NCI-H1436 (cell line): ENCODE data around the gene SYT12.
"Not testable (repeated sequence)": the region's sequence is repeated elsewhere in the genome, so short reads cannot be mapped to it uniquely, and the experiment has no call there.

Source experiments
- DNase-seq: peaks from one replicate; lab custom pipeline; 2025; lab: John Stamatoyannopoulos, UW

SYT12 gene

DNA sequence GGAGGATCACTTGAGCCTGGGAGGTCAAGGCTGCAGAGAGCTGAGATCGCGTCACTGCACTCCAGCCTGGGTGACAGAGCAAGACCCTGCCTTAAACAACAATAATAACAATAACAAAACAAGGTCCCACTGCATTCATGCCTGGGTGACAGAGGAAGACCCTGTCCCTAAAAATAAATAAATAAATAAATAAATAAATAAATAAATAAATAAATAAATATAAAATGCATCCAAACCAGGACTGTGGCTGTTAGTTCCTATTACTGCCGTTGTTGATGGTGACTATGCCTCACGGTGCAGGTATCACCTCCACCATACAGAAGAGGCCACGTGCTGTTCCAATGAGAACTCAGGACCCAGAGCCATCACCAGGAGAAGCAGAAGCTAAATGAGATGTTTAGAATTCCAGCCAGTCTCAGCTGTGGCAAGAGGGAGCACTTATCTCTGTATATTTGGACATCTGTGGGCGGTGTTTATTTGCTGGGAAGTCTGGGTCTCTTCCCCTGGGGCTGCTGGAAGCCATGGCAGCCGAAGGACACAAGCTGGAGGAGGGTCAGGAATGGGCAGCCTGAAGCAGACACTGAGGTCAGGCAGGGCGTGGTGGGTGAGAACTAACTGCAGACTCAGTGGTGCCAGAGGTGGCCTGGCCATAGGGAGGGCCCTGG is 26.2 kb upstream of the SYT12 start:
- no peak for DNase-seq

DNA sequence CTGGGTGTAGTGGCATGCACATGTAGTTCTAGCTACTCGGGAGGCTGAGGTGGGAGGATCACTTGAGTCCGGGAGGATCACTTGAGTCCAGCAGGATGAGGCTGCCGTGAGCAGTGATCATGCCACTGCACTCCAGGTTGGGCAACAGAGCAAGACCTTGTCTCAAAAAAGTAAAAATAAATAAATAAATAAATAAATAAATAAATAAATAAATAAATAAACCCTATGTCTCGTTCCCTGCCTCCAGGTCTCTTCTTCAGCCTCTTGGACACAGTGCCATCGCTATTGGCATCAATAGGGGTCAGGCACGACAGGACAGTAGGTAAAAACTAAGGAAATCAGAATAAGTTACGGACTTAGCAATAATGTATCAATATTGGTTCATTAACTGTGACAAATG is 23.4 kb upstream of the SYT12 start:
- no peak for DNase-seq

DNA sequence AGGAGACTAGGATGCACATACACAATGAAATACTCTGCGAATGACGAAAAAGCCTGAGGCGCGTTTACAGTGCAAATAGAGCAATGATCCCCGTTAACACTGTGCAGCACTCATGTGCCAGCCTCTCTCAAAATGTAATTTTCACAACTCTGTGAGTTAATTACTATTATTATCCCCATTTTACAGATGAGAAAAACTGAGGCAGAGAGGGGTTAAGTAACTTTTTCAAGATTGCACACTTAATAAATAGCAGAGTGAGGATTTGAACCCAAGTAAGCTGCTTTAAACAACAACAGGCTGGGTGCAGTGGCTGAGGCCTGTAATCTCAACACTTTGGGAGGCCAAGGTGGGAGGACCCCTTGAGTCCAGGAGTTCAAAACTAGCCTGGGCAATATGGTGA is 21.6 kb upstream of the SYT12 start:
- no peak for DNase-seq

GRCh38 chr11:67002297-67002913 is 20.5 kb upstream of the SYT12 start:
- DNase-seq, result no peak

- no peak for DNase-seq
These were observed 20.0 kb upstream of the SYT12 start for GRCh38 chr11:67002921-67003411.

GRCh38 chr11:67005200-67005599 is 17.7 kb upstream of the SYT12 start:
- not testable (repeated sequence) for DNase-seq

GRCh38 chr11:67006029-67006884 is 16.7 kb upstream of the SYT12 start:
- DNase-seq, result peak; percentile 17

DNA sequence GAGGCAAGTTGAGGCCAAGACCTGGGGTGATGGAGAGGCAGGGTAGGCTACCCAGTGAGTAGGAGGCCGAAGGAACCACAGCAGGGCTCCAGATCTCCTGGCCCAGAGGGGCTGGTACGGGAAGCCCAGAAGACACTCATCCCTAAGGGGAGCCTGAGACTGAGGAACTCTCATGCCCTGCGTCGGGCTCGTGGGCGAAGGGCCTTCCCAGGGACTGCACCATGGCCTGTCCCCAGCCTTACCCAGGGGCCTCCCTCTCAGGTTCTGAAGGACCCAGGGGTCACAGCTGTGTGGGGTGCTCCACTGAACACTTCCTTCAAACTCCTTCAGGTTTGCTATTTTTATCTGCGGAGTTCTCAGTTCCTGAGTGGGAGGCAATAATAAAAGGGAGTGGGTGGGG is 15.8 kb upstream of the SYT12 start:
- DNase-seq, result no peak

DNA sequence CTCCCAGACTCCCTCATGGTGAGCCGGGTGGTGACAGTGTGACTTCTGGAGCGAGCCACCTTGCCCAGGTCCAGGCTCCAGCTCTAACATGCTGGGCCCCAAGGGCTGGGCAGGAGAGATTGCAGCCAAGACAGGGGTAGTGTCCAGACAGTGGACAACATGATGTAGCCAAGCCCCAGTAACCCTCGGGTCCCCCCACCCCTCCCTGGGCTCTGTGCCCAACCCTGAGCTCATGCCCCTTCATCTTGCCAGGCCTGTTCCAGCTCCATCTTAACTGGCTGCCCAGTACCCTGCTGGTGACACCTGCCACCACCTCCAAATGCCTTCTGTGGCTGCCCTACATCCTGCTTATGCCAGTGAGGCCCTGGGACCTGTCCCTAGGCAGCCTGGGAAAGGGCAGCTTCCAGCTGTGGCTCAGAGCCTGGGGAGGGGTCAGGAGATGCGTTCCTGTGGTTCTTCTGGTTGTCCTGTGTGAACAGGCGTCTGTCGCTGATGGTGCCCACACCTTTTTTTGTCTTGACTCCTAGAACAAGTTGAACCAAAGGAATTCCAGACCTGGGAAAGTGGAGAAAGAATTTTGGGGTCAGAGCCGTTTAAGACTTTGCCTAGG is 12.5 kb upstream of the SYT12 start:
- no peak for DNase-seq

DNA sequence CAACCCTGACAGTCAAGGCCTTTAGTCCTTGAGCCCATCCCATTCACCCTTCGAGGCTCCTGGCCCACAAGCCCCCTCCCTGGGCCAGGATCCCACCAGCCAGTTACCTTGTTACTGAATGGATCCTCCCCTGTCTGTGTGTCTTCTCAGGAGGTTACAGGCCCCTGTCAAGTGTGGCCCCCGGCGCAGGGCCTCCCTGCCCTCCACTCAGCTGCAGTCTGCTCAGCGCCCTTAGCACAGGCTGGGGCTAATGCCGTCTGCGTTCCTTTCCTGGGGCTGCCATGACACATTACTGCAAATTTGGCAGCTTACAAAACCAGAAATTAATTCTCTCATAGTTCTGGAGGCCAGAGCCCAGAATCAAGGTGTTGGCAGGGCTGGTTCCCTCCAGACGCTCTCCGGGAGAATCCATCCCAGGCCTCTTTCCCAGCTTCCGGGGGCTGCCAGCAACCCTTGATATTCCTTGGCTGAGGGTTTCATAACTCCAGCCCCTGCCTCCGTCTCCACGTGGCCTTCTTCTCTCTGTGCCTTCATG is 9.4 kb upstream of the SYT12 start:
- no peak for DNase-seq

DNA sequence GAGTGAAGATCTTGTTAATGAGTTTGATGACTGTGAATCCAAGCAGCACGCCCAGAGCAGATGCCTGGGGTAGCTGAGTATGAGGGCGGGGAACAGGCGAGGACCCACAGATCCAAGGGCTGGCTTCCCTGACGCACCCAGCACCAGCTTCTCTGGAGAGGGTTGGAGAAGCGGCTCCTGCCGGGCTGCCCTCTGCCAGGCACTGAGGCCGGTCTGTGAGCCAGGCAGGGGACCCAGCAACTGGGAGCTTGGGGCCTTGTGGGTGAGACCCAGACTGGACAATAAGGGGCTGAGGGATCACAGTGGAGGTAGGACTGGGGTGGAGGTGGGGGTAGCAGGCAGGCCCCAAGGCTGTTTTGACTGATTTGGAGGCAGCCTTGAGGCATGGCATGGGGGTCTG is 8.6 kb upstream of the SYT12 start:
- no peak for DNase-seq

GRCh38 chr11:67015048-67015447 is 7.9 kb upstream of the SYT12 start:
- DNase-seq, result no peak

DNA sequence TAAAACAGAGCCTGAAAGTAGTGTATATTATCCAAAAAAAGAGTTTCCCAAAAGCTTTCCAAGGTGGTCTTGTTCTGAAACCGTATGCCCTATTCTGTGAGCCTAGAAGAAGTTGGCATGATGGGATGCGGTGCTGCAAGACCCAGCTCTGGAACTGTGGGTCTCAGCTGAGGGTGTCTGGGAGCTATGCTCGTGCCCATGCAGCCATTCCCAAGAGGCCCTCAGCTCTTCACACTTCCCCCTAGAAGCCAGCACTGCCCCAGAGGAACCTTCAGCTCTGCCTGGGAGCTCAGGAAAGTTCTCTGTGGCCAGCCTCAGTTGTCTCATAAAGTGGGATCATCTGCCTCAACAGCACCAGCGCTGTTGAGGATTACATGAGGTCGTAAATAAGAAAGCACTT is 6.4 kb upstream of the SYT12 start:
- DNase-seq, result no peak

- no peak for DNase-seq
These were observed 2.0 kb upstream of the SYT12 start for GRCh38 chr11:67020949-67021348.

DNA sequence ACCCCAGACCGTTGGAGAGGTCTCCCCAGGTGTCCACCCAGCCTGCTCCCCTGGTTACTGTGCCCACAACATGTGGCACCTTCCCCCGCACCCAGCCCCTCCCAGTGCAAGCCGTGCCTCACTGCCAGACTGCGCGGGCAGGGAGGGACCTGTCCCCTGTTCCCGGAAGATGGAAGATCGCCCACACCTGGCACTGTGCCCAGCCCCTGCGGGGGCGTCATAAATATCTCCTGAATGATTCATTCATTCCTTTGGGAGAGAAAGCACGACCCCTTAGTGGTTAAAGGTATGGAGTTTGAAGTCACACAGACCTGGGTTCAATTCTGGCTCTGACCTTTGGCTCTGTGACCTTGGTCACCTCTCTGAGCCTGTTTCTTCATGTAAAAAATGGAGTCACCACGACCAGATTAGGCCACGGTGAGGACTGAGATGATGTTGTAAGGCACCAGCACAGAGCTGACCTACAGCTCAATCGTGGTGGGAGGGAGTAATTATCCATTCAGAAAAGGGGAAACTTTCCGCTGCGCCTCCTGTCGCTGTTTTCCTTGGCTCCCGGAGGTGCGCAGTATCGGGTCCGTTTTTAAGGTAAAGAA is 497 bp upstream of the SYT12 start:
- no peak for DNase-seq

GRCh38 chr11:67023957-67024353 is 1.0 kb downstream of the SYT12 start:
- DNase-seq, result no peak

DNA sequence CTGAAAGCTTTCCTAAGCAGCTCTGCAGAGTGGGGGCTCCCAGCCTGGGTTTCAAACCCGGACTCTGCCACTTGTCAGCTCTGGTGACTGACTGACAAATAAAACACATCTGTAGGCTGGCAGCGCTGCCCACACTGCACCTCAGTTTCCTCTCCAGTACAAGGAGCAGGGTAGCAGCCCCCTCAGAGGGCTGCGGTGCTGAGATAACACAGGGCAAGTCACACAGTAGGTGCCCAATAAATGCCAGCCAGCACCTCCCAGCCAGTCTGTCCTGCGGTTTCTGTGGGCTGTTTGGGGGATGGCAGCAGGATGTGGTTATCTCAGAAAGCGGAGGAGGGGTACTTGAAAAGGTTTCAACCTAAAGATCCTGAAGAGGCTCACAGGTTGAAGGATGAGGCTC is 1.5 kb downstream of the SYT12 start:
- DNase-seq, result no peak

- DNase-seq, result no peak
These were observed 2.0 kb downstream of the SYT12 start for GRCh38 chr11:67024966-67025365.

GRCh38 chr11:67025750-67026149 is 2.8 kb downstream of the SYT12 start:
- no peak for DNase-seq

- DNase-seq, result no peak
These were observed 4.0 kb downstream of the SYT12 start for GRCh38 chr11:67026941-67027340.

- DNase-seq, result no peak
These were observed 4.6 kb downstream of the SYT12 start for GRCh38 chr11:67027483-67027930.
